ENCODE results near the gene SLC17A6.

Gene SLC17A6

DNA sequence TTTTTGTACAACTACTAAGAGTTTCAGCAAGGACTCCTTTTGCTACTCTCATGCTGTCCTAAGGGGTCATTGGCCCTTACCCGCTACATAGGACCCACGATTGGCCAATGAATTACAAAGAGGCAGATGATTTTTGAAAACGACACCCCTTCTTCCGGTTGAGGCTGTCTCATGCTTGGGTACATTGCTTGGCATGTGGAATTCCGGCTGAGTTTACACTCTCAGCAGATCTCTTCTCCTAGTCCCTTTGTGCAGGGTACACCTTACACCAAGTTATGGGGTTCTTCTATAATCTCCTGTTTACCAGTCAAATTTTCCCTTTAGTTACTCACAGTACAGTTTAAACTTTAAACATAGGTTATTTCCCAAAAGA, 52.1 kb downstream of the SLC17A6 start:
- DNase-seq: no peak

- DNase-seq: no peak
These were observed 54.4 kb downstream of the SLC17A6 start for GRCh38 chr11:22392561-22392960.

DNA sequence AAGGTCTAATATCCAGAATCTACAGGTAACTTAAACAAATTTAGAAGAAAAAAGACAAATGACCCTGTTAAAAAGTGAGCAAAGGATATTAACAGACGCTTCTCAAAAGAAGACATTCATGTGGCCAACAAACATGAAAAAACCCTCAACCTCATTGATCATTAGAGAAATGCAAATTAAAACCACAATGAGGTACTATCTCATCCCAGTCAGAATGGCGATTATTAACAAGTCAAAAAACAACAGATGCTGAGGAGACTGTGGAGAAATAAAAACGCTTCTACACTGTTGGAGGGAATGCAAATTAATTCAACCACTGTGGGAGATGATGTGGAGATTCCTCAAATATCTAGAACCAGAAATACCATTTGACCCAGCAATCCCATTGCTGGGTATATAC, 67.2 kb downstream of the SLC17A6 start:
- no peak for DNase-seq

GRCh38 chr11:22407267-22407666, 69.1 kb downstream of the SLC17A6 start:
- no peak for DNase-seq

GRCh38 chr11:22407921-22408320, 69.7 kb downstream of the SLC17A6 start:
- DNase-seq: no peak

GRCh38 chr11:22415476-22415875, 77.3 kb downstream of the SLC17A6 start:
- no peak for DNase-seq

GRCh38 chr11:22416462-22416861, 78.3 kb downstream of the SLC17A6 start:
- DNase-seq: no peak

- no peak for DNase-seq
These were observed 88.7 kb downstream of the SLC17A6 start for GRCh38 chr11:22426915-22427314.
